Superior temporal gyrus (tissue), 1 donor: ENCODE results near the gene SLC38A1.

Experiments
- DNase-seq: peaks from one replicate; pipeline ENCODE4 v3.0.0-alpha.2; 2016; ENCODE audit errors: extremely low spot score

Gene SLC38A1

DNA sequence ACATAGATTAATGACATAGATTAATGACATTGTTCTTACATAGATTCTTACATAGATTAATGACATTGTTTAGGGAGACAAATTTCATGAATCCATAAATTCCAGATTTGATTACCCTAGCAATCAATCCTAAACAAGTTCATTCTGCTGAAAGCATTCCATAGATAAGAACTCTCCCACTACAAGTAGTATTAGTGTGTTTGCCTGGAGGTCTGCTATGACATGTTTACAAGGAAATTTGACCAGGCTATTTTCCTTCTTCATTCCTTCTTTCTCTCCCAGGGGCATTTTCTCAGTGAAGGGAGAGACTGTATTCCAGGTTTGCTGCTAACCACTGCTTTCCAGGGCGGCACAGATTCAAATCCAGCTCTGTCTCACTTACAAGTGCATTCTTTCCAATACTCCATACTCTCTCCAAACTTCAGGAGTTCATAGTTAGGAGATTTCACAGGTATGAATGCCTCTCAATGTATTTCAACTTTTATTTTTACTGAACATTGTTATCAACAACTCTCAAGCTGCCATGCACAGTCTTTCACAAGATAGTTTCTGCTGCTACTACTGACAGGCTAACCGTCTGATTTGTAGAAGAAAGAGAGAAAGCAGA lies 134.5 kb downstream of the SLC38A1 start:
- DNase-seq = no peak

DNA sequence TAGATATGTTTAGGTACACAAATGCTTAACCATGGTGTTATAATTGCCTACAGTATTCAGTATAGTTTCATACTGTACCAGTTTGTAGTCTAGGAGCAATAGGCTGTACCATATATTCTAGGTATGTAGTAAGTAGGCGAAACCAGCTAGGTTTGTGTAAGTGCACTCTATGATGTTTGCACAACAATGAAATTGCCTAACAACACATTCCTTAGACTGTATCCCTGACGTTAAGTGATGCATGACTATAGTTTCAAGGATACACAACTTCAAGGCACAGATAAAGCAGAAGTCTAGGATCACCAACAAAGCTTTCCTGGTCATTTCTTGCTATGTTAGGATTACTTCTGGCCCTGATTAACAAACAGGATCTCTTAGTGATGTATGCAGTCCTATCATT lies 135.1 kb downstream of the SLC38A1 start:
- no peak for DNase-seq
